Sigmoid colon (tissue), 4 donors: ENCODE results near the gene CFC1.
"Not testable (repeated sequence)": the region's sequence is repeated elsewhere in the genome, so short reads cannot be mapped to it uniquely, and the experiment has no call there.

Experiments
- CTCF ChIP-seq, 4 experiments: fragments of 450-650 bp in 3 of 4; fragments of 200-600 bp in 1 of 4; IDR thresholded peaks; one replicate each; pipeline ENCODE4 v1.5.1; 2016 to 2019; ENCODE audit warnings: antibody characterized with exemption in 4 of 4, mild to moderate bottlenecking in 3 of 4, moderate library complexity in 2 of 4
- POLR2A ChIP-seq, 2 donors: fragments of 450-650 bp; IDR thresholded peaks; one replicate each; pipeline ENCODE4 v1.6.1; 2016; ENCODE audit warnings: antibody characterized with exemption in 2 of 2, mild to moderate bottlenecking in 2 of 2, moderate library complexity in 2 of 2
- POLR2AphosphoS5 ChIP-seq, 4 donors: sonication (generic); formaldehyde crosslinking; IDR thresholded peaks; one replicate each; pipeline ENCODE4 v1.6.1; 2017; ENCODE audit warnings: antibody characterized with exemption in 4 of 4

- TF ChIP-seq POLR2AphosphoS5, CTCF, POLR2A (IDR thresholded peaks at IDR 0.05): not testable (repeated sequence)
These were observed 15.8 kb downstream of the CFC1 start for GRCh38 chr2:130583582-130583981.
